C4-2B (cell line): ENCODE data around the gene ZNF585A.
"Not testable (repeated sequence)": the region's sequence is repeated elsewhere in the genome, so short reads cannot be mapped to it uniquely, and the experiment has no call there.

ENCODE experiments used
- H3K27ac ChIP-seq: fragments of 450-650 bp; 2 replicates; pipeline ENCODE4 v1.5.1; 2017
- ZFX ChIP-seq: fragments of 450-650 bp; IDR thresholded peaks from 2 replicates; pipeline ENCODE4 v1.6.1; 2017
- TF ChIP-seq, protein P1 (sequence below): fragments of 450-650 bp; conservative IDR thresholded peaks from 2 replicates; pipeline ENCODE4 v1.5.1; 2017; ENCODE audit warnings: mild to moderate bottlenecking

Gene ZNF585A

DNA sequence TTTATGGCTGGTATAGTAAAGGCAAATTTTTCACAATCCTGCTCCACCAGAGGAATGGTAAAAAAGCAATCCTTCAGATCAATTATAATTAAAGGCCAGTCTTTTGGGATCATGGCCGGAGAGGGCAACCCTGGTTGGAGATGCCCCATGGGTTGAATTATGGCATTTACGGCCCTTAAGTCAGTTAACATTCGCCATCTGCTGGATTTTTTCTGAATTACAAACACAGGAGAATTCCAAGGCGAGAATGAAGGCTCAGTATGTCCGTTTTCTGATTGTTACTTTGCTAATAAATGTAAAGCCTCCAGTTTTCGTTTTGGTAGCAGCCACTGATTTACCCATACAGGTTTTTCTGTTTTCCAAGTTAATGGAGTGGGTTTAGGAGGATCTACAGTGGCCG lies 60.7 kb downstream of the ZNF585A start:
- not testable (repeated sequence) for H3K27ac ChIP-seq
- TF ChIP-seq, protein P1, sequence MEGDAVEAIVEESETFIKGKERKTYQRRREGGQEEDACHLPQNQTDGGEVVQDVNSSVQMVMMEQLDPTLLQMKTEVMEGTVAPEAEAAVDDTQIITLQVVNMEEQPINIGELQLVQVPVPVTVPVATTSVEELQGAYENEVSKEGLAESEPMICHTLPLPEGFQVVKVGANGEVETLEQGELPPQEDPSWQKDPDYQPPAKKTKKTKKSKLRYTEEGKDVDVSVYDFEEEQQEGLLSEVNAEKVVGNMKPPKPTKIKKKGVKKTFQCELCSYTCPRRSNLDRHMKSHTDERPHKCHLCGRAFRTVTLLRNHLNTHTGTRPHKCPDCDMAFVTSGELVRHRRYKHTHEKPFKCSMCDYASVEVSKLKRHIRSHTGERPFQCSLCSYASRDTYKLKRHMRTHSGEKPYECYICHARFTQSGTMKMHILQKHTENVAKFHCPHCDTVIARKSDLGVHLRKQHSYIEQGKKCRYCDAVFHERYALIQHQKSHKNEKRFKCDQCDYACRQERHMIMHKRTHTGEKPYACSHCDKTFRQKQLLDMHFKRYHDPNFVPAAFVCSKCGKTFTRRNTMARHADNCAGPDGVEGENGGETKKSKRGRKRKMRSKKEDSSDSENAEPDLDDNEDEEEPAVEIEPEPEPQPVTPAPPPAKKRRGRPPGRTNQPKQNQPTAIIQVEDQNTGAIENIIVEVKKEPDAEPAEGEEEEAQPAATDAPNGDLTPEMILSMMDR = peak; percentile 33

DNA sequence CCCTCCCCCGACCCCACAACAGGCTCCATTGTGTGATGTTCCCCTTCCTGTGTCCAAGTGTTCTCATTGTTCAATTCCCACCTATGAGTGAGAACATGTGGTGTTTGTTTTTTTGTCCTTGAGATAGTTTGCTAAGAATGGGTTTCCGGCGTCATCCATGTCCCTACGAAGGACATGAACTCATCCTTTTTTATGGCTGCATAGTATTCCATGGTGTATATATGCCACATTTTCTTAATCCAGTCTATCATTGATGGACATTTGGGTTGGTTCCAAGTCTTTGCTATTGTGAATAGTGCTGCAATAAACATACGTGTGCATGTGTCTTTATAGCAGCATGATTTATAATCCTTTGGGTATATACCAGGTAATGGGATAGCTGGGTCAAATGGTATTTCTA lies 68.4 kb downstream of the ZNF585A start:
- H3K27ac ChIP-seq = not testable (repeated sequence)

DNA sequence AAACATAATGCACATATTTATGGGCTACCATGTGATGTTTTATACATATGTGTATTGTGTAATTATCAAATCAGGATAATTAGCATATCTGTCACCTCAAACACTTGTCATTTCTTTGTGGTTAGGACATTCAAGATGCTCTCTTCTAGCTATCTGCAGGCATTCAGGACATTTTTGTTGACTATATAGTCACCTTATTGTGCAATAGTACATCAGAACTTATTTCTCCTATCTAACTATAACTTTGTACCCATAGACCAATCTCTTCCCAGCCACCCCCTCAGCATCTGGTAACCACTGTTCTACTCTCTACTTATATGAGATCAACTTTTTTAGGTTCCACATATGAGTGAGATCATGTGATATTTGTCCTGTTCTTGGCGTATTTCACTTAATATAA lies 73.9 kb downstream of the ZNF585A start:
- no peak overlapping the region for H3K27ac ChIP-seq
- no peak for TF ChIP-seq ZFX
- TF ChIP-seq, protein P1 = no peak

DNA sequence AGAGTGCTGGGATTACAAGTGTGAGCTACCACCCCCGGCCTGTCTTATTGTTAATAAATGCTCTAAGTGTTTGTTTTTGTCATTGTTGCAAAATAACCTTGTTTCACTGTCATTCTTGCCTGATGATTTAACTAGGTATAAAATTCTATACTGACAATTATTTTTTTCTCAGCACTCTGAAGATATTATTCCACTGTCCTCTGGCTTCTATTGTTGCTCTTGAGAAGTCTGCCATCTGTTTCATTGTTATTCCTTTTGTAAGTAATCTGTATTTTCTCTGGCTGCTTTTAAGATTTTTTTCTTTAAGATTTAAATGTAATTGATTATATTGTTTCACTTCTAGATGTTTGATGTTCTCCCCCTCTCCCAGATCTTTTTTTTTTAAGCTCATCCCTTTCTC lies 76.6 kb downstream of the ZNF585A start:
- H3K27ac ChIP-seq = no peak overlapping the region
- TF ChIP-seq, protein P1 = no peak
- no peak for TF ChIP-seq ZFX
